Dermis microvascular lymphatic vessel endothelial cell (primary cell): ENCODE results near the gene VAPB. TPM values are rescaled to one million over a fixed set of nuclear protein-coding genes. Genes with fewer than 3 reads are reported as not detected.
"Not testable (repeated sequence)": the region's sequence is repeated elsewhere in the genome, so short reads cannot be mapped to it uniquely, and the experiment has no call there.

Experiments
- DNase-seq, 2 donors: peaks; one replicate each; pipeline versions ENCODE4 v3.0.0 to v3.0.0-alpha.2; 2010; ENCODE audit warnings: low read depth in 2 of 2
- total RNA-seq: library from RNA; depleted of rRNA; stranded (reverse); fragments of >200 nt; gene quantifications from 2 replicates; pipeline ENCODE4 v1.2.1, GENCODE V29; 2014

The VAPB gene
- total RNA-seq = 9.1 and 11.8 TPM in 2 replicates

GRCh38 chr20:58388882-58389323 lies at the start of gene VAPB:
Gene VAPB, plus strand, starts transcription at chr20:58389229. Its CDS starts 231 bp downstream, at chr20:58389460.
- DNase-seq = peak; percentile 92 to 98

GRCh38 chr20:58339741-58340140 lies 49.3 kb upstream of the VAPB start:
- DNase-seq = no peak

GRCh38 chr20:58340151-58340550 lies 48.9 kb upstream of the VAPB start:
- no peak for DNase-seq

- peak in 1 of 2 donors; percentile 24 for DNase-seq
These were observed 48.2 kb upstream of the VAPB start for GRCh38 chr20:58340853-58341252.

- peak in 1 of 2 donors; percentile 48 for DNase-seq
These were observed 46.7 kb upstream of the VAPB start for GRCh38 chr20:58342104-58342945.

- no peak for DNase-seq
These were observed 44.3 kb upstream of the VAPB start for GRCh38 chr20:58344741-58345140.

- peak in 1 of 2 donors; percentile 10 for DNase-seq
These were observed 39.5 kb upstream of the VAPB start for GRCh38 chr20:58349570-58349969.

GRCh38 chr20:58352468-58352867 lies 36.6 kb upstream of the VAPB start:
- no peak for DNase-seq

- no peak for DNase-seq
These were observed 29.6 kb upstream of the VAPB start for GRCh38 chr20:58359441-58359840.

GRCh38 chr20:58360936-58361335 lies 28.1 kb upstream of the VAPB start:
- DNase-seq = peak in 1 of 2 donors; percentile 23

GRCh38 chr20:58361481-58362205 lies 27.4 kb upstream of the VAPB start:
- DNase-seq = peak; percentile 7 to 52

- DNase-seq = no peak
These were observed 26.9 kb upstream of the VAPB start for GRCh38 chr20:58362206-58362516.

- DNase-seq = no peak
These were observed 26.1 kb upstream of the VAPB start for GRCh38 chr20:58362970-58363369.

- no peak for DNase-seq
These were observed 22.2 kb upstream of the VAPB start for GRCh38 chr20:58366866-58367265.

GRCh38 chr20:58372806-58373205 lies 16.2 kb upstream of the VAPB start:
- DNase-seq = no peak

GRCh38 chr20:58373296-58373695 lies 15.7 kb upstream of the VAPB start:
- not testable (repeated sequence) for DNase-seq

GRCh38 chr20:58374027-58374850 lies 14.8 kb upstream of the VAPB start:
- no peak for DNase-seq

- DNase-seq = peak; percentile 30 to 45
These were observed 13.9 kb upstream of the VAPB start for GRCh38 chr20:58374906-58375758.

GRCh38 chr20:58375759-58376352 lies 13.2 kb upstream of the VAPB start:
- DNase-seq = no peak

GRCh38 chr20:58377017-58377416 lies 12.0 kb upstream of the VAPB start:
- no peak for DNase-seq
